Measurements from ENCODE around the gene MYH7.

The MYH7 gene

GRCh38 chr14:23370221-23370620, 65.2 kb downstream of the MYH7 start:
- no peak overlapping the region for H3K4me3 ChIP-seq (ENCODE audit: low read depth in 1 of 2, low read length in 1 of 2)
- H3K9me3 ChIP-seq = no peaks in the 10 kb centered on the region
- TF ChIP-seq CTCF (IDR thresholded peaks at IDR 0.05) = no peak
- H3K27ac ChIP-seq = no peak overlapping the region
- no peaks in the 10 kb centered on the region for H3K4me1 ChIP-seq (ENCODE audit: control insufficient read depth in 1 of 2, insufficient read depth in 1 of 2, low read depth in 1 of 2, low read length in 1 of 2)
- H3K36me3 ChIP-seq = no peaks in the 10 kb centered on the region
- H3K27me3 ChIP-seq = peaks cover 53% of the 10 kb centered on the region

- H3K27me3 ChIP-seq = peaks cover 90% of the 10 kb centered on the region
- H3K36me3 ChIP-seq = no peaks in the 10 kb centered on the region
- H3K4me1 ChIP-seq (ENCODE audit: control insufficient read depth in 1 of 2, insufficient read depth in 1 of 2, low read depth in 1 of 2, low read length in 1 of 2) = no peaks in the 10 kb centered on the region
- no peak overlapping the region for H3K4me3 ChIP-seq (ENCODE audit: low read depth in 1 of 2, low read length in 1 of 2)
- H3K9me3 ChIP-seq = no peaks in the 10 kb centered on the region
- no peak overlapping the region for H3K27ac ChIP-seq
- no peak for TF ChIP-seq CTCF (IDR thresholded peaks at IDR 0.05)
Measured at GRCh38 chr14:23366426-23366921, 69.0 kb downstream of the MYH7 start.

GRCh38 chr14:23365732-23366425, 69.6 kb downstream of the MYH7 start:
- H3K27ac ChIP-seq = no peak overlapping the region

GRCh38 chr14:23365036-23365731, 70.3 kb downstream of the MYH7 start, which contains the start of gene EFS:
Gene EFS, minus strand, starts transcription at chr14:23365172. Its CDS starts 147 bp downstream, at chr14:23365025.
- no peaks in the 10 kb centered on the region for H3K36me3 ChIP-seq
- H3K4me3 ChIP-seq (ENCODE audit: low read depth in 1 of 2, low read length in 1 of 2) = no peak within 1 kb of the TSS

More at GRCh38 chr14:23365732-23366425, 69.6 kb downstream of the MYH7 start:
- Histone ChIP-seq H3K4me3 (ENCODE audit: low read depth in 1 of 2, low read length in 1 of 2) (no peak overlapping the region), H3K36me3 (no peaks in the 10 kb centered on the region), H3K27me3 (peaks cover 96% of the 10 kb centered on the region), H3K4me1 (ENCODE audit: control insufficient read depth in 1 of 2, insufficient read depth in 1 of 2, low read depth in 1 of 2, low read length in 1 of 2) (no peaks in the 10 kb centered on the region), H3K9me3 (no peaks in the 10 kb centered on the region)
- no peak for TF ChIP-seq CTCF (IDR thresholded peaks at IDR 0.05)

More at GRCh38 chr14:23365036-23365731, 70.3 kb downstream of the MYH7 start, which contains the start of gene EFS:
- Histone ChIP-seq H3K27me3 (peaks cover 92% of the 10 kb centered on the region), H3K27ac (no peak within 1 kb of the TSS), H3K9me3 (no peaks in the 10 kb centered on the region), H3K4me1 (ENCODE audit: control insufficient read depth in 1 of 2, insufficient read depth in 1 of 2, low read depth in 1 of 2, low read length in 1 of 2) (no peaks in the 10 kb centered on the region)
- TF ChIP-seq CTCF (IDR thresholded peaks at IDR 0.05) = no peak

Data from neutrophil (primary cell).